Progenitor cell of endocrine pancreas (in vitro differentiated cells): ENCODE results near the gene ITPR3. TPM values are rescaled to one million over a fixed set of nuclear protein-coding genes. Genes with fewer than 3 reads are reported as not detected.

Source experiments
- DNase-seq: peaks from one replicate; pipeline ENCODE4 v3.0.0; 2021; ENCODE audit warnings: low spot score; ENCODE audit not compliant: unreplicated experiment
- H3K27ac Mint-ChIP-seq: 2 replicates; pipeline ENCODE4 v1.8.0; 2021; ENCODE audit warnings: mild to moderate bottlenecking, moderate library complexity, mixed read lengths
- H3K27me3 Mint-ChIP-seq: 2 replicates; pipeline ENCODE4 v1.8.0; 2021; ENCODE audit warnings: mixed read lengths
- H3K36me3 Mint-ChIP-seq: 2 replicates; pipeline ENCODE4 v1.8.0; 2022; ENCODE audit warnings: mixed read lengths; ENCODE audit not compliant: insufficient read depth
- H3K4me1 Mint-ChIP-seq: 2 replicates; pipeline ENCODE4 v1.8.0; 2021; ENCODE audit warnings: low read depth, mixed read lengths
- H3K4me3 Mint-ChIP-seq: 2 replicates; pipeline ENCODE4 v1.8.0; 2021; ENCODE audit warnings: low read depth, mild to moderate bottlenecking, moderate library complexity, mixed read lengths
- H3K9me3 Mint-ChIP-seq: 2 replicates; pipeline ENCODE4 v1.8.0; 2021; ENCODE audit warnings: low read depth, mixed read lengths
- CTCF ChIP-seq: fragments of 200-600 bp; sonication (generic); IDR thresholded peaks from one replicate; pipeline ENCODE4 v1.5.0; 2021; ENCODE audit warnings: antibody characterized with exemption, mild to moderate bottlenecking; ENCODE audit not compliant: unreplicated experiment
- total RNA-seq: library from RNA; stranded (reverse); gene quantifications from 2 replicates; pipeline ENCODE4 v1.2.1, GENCODE V29; 2021

ITPR3 gene
- total RNA-seq, 1 donor from 2014 or later, result 28.3 TPM

DNA sequence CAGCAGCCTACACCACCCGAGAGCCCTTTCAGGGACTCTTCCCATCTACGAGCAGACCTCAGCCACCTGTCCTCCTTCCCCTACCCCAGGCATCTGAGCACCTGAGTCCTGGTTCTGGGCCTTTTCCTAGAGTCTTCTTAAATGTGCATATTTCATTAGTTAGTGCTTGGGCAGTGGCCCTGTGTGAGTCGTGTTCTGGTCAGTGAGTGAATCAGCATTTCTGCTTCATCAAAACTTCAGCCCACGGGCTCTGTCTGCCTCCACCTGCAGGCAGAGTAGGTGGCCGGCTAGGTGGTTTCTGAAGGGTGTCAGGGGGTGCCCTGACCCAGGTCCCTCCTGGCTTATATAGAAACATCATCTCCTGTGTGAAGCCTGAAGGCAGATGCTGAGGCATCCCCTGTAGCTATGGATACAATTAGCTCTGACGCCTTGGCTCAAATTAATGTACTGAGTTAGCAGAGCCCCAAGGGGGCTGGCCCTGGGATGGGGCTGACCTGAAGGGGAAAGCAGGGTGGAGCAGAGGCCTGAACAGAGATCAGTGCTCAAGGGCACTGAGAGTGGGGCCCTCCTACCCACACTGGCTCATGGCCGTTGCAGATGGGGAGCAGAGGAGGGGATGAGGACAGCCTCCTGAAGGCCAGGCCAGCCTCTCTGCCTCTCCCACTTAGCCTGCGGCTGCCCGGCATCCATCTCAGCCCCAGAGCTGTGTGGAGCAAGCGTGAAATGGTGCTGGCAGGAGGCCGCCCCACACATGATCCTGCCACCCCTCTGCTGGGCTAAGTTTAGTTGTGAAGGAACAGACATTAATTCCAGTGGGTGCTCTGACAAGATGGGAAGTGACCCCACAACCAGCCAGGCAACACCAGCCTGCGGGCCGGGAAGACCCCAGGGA, 111.9 kb downstream of the ITPR3 start:
- no peak for DNase-seq
- peaks cover 17% of the 10 kb centered on the region for H3K27me3 Mint-ChIP-seq
- no peak overlapping the region for H3K27ac Mint-ChIP-seq
- H3K4me1 Mint-ChIP-seq, result peaks cover 13% of the 10 kb centered on the region
- H3K4me3 Mint-ChIP-seq, result no peak overlapping the region
- no peaks in the 10 kb centered on the region for H3K9me3 Mint-ChIP-seq
- no peaks in the 10 kb centered on the region for H3K36me3 Mint-ChIP-seq
- no peak for TF ChIP-seq CTCF

DNA sequence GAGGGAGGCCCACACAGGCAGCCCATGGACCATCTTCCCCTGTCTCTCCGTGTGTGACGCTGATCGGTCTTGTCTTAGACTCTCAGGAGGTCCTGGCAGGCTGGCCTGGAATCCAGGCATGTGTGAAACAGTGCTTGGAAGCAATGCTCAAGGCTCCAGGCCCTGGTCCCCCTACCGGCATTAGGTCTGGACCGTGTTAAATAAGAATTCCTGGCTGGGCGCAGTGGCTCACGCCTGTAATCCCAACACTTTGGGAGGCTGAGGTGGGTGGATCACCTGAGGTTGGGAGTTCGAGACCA, 112.5 kb downstream of the ITPR3 start:
- no peak overlapping the region for H3K27ac Mint-ChIP-seq

GRCh38 chr6:33735216-33735615, 114.1 kb downstream of the ITPR3 start:
- Mint-ChIP-seq H3K27me3 (peaks cover 7% of the 10 kb centered on the region), H3K9me3 (no peaks in the 10 kb centered on the region), H3K27ac (no peak overlapping the region), H3K36me3 (no peaks in the 10 kb centered on the region), H3K4me3 (no peak overlapping the region), H3K4me1 (peaks cover 11% of the 10 kb centered on the region)
- DNase-seq, result no peak
- TF ChIP-seq CTCF, result no peak

More for the DNA sequence above, 112.5 kb downstream of the ITPR3 start:
- peaks cover 13% of the 10 kb centered on the region for H3K4me1 Mint-ChIP-seq
- no peak for TF ChIP-seq CTCF
- peaks cover 15% of the 10 kb centered on the region for H3K27me3 Mint-ChIP-seq
- DNase-seq, result no peak
- H3K9me3 Mint-ChIP-seq, result no peaks in the 10 kb centered on the region
- H3K4me3 Mint-ChIP-seq, result no peak overlapping the region
- no peaks in the 10 kb centered on the region for H3K36me3 Mint-ChIP-seq

- no peak overlapping the region for H3K27ac Mint-ChIP-seq
- peaks cover 5% of the 10 kb centered on the region for H3K27me3 Mint-ChIP-seq
- no peak for DNase-seq
- H3K36me3 Mint-ChIP-seq, result no peaks in the 10 kb centered on the region
- H3K9me3 Mint-ChIP-seq, result no peaks in the 10 kb centered on the region
- no peak overlapping the region for H3K4me3 Mint-ChIP-seq
- no peak for TF ChIP-seq CTCF
- H3K4me1 Mint-ChIP-seq, result peaks cover 3% of the 10 kb centered on the region
Observed at GRCh38 chr6:33737267-33738026, 116.3 kb downstream of the ITPR3 start.

GRCh38 chr6:33738153-33738552, 117.0 kb downstream of the ITPR3 start:
- DNase-seq, result no peak
- no peak for TF ChIP-seq CTCF
- no peak overlapping the region for H3K4me3 Mint-ChIP-seq
- no peak overlapping the region for H3K27ac Mint-ChIP-seq
- no peaks in the 10 kb centered on the region for H3K9me3 Mint-ChIP-seq
- peaks cover 3% of the 10 kb centered on the region for H3K4me1 Mint-ChIP-seq
- peaks cover 11% of the 10 kb centered on the region for H3K27me3 Mint-ChIP-seq
- no peaks in the 10 kb centered on the region for H3K36me3 Mint-ChIP-seq
